OCI-LY3 (cell line): Measurements from ENCODE around the gene CYTH1.

Experiments used
- CTCF ChIP-seq: fragments of 200-600, 300-600 bp; sonication (generic); IDR thresholded peaks from 2 replicates; pipeline ENCODE4 v1.5.1; 2014; ENCODE audit warnings: antibody characterized with exemption, low read length, low read depth
- EZH2phosphoT487 ChIP-seq: fragments of 200-600 bp; shearing (Covaris generic); IDR thresholded peaks from 2 replicates; pipeline ENCODE4 v1.6.1; 2018; ENCODE audit warnings: antibody characterized with exemption, mixed run types, low read depth

GRCh38 chr17:78826421-78826820 is 44.3 kb upstream of the CYTH1 start:
- TF ChIP-seq CTCF (no peak), EZH2phosphoT487 (no peak)
